Erythroblast (primary cell): ENCODE measurements around the gene PDE12.

Source experiments
- GATA1 ChIP-seq: IDR thresholded peaks from 2 replicates; pipeline ENCODE4 v1.6.1; 2011; ENCODE audit warnings: low read depth, mild to moderate bottlenecking, control low read depth, low read length, moderate library complexity
- POLR2A ChIP-seq: IDR thresholded peaks from 2 replicates; pipeline ENCODE4 v1.6.1; 2011; ENCODE audit warnings: mild to moderate bottlenecking, low read length

DNA sequence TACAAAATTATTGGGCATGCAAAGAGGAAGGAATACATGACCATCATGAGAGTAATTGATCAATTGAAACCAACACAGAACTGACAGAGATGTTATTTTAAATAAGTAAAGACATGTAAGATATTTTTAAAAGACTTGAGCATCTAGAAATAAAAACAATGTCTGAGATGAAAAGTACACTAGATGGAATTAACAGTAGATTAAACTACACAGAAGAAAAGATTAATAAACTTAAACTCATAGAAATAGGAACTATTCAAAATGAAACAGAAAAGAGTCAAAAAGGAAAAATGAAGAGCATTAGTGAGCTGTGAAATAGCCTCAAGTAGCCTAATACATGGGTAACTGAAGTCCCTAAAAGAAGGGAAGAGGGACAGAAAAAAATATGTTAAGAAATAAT lies 49.6 kb downstream of the PDE12 start:
- TF ChIP-seq POLR2A (no peak), GATA1 (no peak)
